Loucy (cell line): ENCODE results near the gene CYP2W1.

Source experiments
- EZH2phosphoT487 ChIP-seq: fragments of 200-600 bp; IDR thresholded peaks from 2 replicates; pipeline ENCODE4 v1.6.1; 2018; ENCODE audit warnings: antibody characterized with exemption, mild to moderate bottlenecking, moderate library complexity, borderline replicate concordance
- TF ChIP-seq, protein P1 (sequence below): fragments of 200-600 bp; sonication (generic); conservative IDR thresholded peaks from 2 replicates; pipeline ENCODE4 v1.5.1; 2014; ENCODE audit warnings: mild to moderate bottlenecking, antibody characterized with exemption, low read length

DNA sequence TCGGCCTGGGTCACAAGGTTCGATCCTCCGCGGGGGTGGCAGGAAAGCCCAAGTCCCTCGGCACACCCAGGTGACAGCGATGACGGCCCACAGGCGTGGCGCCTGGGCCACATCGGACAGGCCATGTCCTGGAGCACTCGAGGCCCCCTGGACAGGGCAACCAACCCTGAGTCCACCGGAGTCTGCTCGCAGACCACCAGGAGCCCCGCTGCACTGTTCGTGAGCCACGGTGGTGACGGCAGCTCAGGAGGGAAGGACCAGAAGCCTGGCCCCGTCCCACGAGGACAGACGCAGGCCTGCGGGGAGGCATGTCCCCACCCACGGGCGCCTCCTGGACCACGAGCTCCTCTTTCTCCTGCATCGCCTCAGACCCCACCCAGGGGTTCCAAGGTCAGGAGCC, 39.0 kb downstream of the CYP2W1 start:
- TF ChIP-seq, protein P1, sequence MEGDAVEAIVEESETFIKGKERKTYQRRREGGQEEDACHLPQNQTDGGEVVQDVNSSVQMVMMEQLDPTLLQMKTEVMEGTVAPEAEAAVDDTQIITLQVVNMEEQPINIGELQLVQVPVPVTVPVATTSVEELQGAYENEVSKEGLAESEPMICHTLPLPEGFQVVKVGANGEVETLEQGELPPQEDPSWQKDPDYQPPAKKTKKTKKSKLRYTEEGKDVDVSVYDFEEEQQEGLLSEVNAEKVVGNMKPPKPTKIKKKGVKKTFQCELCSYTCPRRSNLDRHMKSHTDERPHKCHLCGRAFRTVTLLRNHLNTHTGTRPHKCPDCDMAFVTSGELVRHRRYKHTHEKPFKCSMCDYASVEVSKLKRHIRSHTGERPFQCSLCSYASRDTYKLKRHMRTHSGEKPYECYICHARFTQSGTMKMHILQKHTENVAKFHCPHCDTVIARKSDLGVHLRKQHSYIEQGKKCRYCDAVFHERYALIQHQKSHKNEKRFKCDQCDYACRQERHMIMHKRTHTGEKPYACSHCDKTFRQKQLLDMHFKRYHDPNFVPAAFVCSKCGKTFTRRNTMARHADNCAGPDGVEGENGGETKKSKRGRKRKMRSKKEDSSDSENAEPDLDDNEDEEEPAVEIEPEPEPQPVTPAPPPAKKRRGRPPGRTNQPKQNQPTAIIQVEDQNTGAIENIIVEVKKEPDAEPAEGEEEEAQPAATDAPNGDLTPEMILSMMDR, result no peak
- no peak for TF ChIP-seq EZH2phosphoT487
